Measurements from ENCODE around the gene MRPL3. TPM values are rescaled to one million over a fixed set of nuclear protein-coding genes. Genes with fewer than 3 reads are reported as not detected.

MRPL3 gene
- total RNA-seq, 4 donors from 2014 or later, result 45.6 to 125 (median 104) TPM

DNA sequence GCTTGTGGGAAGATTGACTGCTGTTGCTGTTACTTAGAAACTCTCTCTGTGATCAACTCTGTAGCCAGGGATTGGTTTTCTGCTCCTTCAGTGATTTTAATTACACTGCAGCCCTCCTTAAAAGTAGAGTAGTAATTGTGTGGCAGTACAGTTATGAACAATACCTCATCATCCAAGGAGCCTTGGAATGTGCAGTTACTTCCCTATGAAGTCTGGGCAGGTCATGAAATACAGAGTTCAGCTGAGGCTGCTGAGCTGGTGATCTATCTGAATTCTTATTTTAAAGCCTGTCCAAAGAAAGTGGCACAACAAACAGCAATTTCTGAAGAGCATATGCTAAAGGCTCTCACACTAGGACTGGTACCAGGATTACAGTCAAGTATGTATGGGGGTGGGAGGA lies 37.4 kb upstream of the MRPL3 start:
- intact Hi-C loops (cut with DNase I), result no loop called here
- no peak overlapping the region for H3K4me3 ChIP-seq
- TF ChIP-seq POLR2A (IDR thresholded peaks at IDR 0.05), result no peak
- TF ChIP-seq, protein P1, sequence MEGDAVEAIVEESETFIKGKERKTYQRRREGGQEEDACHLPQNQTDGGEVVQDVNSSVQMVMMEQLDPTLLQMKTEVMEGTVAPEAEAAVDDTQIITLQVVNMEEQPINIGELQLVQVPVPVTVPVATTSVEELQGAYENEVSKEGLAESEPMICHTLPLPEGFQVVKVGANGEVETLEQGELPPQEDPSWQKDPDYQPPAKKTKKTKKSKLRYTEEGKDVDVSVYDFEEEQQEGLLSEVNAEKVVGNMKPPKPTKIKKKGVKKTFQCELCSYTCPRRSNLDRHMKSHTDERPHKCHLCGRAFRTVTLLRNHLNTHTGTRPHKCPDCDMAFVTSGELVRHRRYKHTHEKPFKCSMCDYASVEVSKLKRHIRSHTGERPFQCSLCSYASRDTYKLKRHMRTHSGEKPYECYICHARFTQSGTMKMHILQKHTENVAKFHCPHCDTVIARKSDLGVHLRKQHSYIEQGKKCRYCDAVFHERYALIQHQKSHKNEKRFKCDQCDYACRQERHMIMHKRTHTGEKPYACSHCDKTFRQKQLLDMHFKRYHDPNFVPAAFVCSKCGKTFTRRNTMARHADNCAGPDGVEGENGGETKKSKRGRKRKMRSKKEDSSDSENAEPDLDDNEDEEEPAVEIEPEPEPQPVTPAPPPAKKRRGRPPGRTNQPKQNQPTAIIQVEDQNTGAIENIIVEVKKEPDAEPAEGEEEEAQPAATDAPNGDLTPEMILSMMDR (IDR thresholded peaks at IDR 0.05), result no peak

DNA sequence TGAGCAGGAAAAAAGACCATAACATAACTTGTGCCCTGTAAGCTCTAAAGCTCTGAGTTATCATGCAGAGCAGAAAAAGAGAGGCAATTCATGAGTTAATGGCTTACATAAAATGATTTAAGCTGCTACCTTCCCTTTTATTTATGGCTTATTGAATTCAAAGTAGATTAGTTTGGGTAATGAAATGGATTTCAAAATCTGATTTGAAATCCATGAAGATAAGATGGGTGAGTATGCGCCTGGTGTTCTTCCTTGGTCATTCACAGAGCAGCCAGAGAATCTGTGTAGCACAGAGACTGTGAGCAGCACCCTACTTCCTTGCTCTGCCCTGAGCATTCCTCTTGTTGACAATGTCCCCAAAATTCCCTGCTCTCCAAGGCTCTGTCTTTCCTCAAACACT lies 36.2 kb upstream of the MRPL3 start:
- intact Hi-C loops (cut with DNase I), result no loop called here
- no peak overlapping the region for H3K27ac ChIP-seq
- H3K4me3 ChIP-seq, result no peak overlapping the region
- H3K27me3 ChIP-seq, result peaks cover 0 to 9% (median 0%) of the 10 kb centered on the region in 4 donors
- H3K9me3 ChIP-seq, result no peaks in the 10 kb centered on the region
- WGBS, 2 donors, result 94 to 100% methylated on average over 1 of the region's 1 CpG
- TF ChIP-seq POLR2A (IDR thresholded peaks at IDR 0.05), result no peak
- TF ChIP-seq, protein P1 (IDR thresholded peaks at IDR 0.05), result no peak
- no peak for DNase-seq
- H3K4me1 ChIP-seq, result peaks cover 0 to 5% (median 2%) of the 10 kb centered on the region in 3 donors
- no peaks in the 10 kb centered on the region for H3K36me3 ChIP-seq

More for the DNA sequence above, 37.4 kb upstream of the MRPL3 start:
- Histone ChIP-seq H3K36me3 (no peaks in the 10 kb centered on the region), H3K27me3 (peaks cover 0 to 9% (median 0%) of the 10 kb centered on the region in 4 donors), H3K4me1 (peaks cover 0 to 8% (median 2%) of the 10 kb centered on the region in 3 donors), H3K9me3 (no peaks in the 10 kb centered on the region), H3K27ac (no peak overlapping the region)
- DNase-seq, result no peak

DNA sequence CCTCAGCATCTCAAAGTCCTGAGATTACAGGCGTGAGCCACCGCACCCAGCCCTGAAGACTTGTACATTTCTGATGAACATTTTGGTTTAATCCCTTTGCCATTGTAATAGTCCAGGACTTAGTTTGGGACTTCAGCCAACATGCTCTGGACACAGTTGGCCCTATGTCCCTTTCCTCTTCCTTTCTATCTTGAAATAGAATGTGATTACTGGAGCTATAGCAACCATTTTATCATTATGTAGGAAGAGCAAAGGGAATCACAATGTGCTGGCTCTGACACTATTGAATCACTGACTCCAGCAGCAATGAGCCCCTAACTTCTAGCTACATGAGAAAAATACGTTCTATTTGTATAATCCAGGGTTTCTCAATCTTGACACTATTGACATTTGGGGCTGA lies 34.8 kb upstream of the MRPL3 start:
- Histone ChIP-seq H3K4me3 (no peak overlapping the region), H3K27me3 (peaks cover 0 to 9% (median 0%) of the 10 kb centered on the region in 4 donors), H3K9me3 (no peaks in the 10 kb centered on the region), H3K27ac (no peak overlapping the region), H3K36me3 (no peaks in the 10 kb centered on the region), H3K4me1 (no peaks in the 10 kb centered on the region)
- intact Hi-C loops (cut with DNase I), result no loop called here
- DNase-seq, result no peak
- 79 to 87% methylated on average over 3 of the region's 3 CpGs for WGBS, 2 donors
- TF ChIP-seq, protein P1 (IDR thresholded peaks at IDR 0.05), result no peak
- no peak for TF ChIP-seq POLR2A (IDR thresholded peaks at IDR 0.05)

DNA sequence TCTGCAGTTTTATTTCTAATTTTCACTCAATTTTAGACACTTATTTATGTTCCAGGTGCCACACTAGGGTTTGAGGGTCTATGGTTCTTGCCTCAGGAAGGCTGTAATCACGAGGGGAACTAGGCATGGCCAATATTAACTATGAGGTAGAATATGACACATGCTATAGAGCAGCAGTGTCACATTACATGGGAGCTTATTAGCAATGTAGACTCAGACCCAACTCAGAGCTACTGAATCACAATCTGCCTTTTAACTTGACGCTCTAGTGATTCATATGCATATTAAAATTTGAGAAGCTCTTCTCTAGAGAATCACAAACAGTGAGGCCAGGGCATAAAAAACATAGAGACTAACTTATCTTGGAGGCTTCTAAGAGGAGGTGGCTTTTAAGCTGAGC lies 32.8 kb upstream of the MRPL3 start:
- peaks cover 0 to 15% (median 0%) of the 10 kb centered on the region in 4 donors for H3K27me3 ChIP-seq
- no peak overlapping the region for H3K4me3 ChIP-seq
- 13 to 29% methylated on average over 2 of the region's 2 CpGs for WGBS, 2 donors
- intact Hi-C loops (cut with DNase I), result no loop called here
- DNase-seq, result no peak
- no peak overlapping the region for H3K27ac ChIP-seq
- no peaks in the 10 kb centered on the region for H3K4me1 ChIP-seq
- TF ChIP-seq, protein P1 (IDR thresholded peaks at IDR 0.05), result no peak
- no peak for TF ChIP-seq POLR2A (IDR thresholded peaks at IDR 0.05)
- H3K36me3 ChIP-seq, result no peaks in the 10 kb centered on the region
- no peaks in the 10 kb centered on the region for H3K9me3 ChIP-seq

DNA sequence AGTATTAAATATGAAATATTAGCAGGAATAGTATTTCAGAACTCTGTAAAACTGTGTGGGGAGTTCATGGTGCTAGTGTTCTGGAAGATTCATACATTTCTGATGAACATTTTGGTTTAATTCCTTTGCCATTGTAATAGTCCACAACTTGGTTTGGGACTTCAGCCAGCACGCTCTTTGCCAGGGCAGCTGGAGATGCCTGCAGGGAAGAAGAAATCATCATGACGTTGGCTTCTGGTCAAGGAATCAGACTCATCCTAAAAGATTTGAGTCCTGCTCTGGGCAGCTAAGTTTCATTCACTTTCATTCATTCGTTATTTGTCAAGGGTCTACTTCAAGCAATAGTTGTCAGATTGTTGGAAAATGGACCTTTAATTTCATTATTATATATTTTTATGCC lies 32.4 kb upstream of the MRPL3 start:
- Histone ChIP-seq H3K27ac (no peak overlapping the region), H3K4me1 (no peaks in the 10 kb centered on the region), H3K27me3 (peaks cover 0 to 15% (median 0%) of the 10 kb centered on the region in 4 donors), H3K36me3 (no peaks in the 10 kb centered on the region), H3K4me3 (no peak overlapping the region), H3K9me3 (no peaks in the 10 kb centered on the region)
- TF ChIP-seq POLR2A (IDR thresholded peaks at IDR 0.05), result no peak
- TF ChIP-seq, protein P1 (IDR thresholded peaks at IDR 0.05), result no peak
- intact Hi-C loops (cut with DNase I), result no loop called here
- WGBS, 2 donors, result 28 to 49% methylated on average over 3 of the region's 3 CpGs
- no peak for DNase-seq
